ENCODE measurements around the gene RBCK1. TPM values are rescaled to one million over a fixed set of nuclear protein-coding genes. Genes with fewer than 3 reads are reported as not detected.

RBCK1 gene
- total and polyA plus RNA-seq, 4 donors, result 52.8 to 118 (median 67.0) TPM

GRCh38 chr20:418858-419365, 10.8 kb downstream of the RBCK1 start:
- H3K36me3 ChIP-seq (ENCODE audit: control insufficient read depth in 1 of 2, insufficient read depth in 2 of 2, low read length in 1 of 2), result peaks cover 0 to 8% of the 10 kb centered on the region in 2 donors
- intact Hi-C loops (cut with DNase I), result no loop called here
- no peaks in the 10 kb centered on the region for H3K27me3 ChIP-seq (ENCODE audit: control insufficient read depth in 1 of 2, insufficient read depth in 2 of 2, low read length in 1 of 2)
- no peak overlapping the region for H3K4me3 ChIP-seq (ENCODE audit: low read length in 2 of 2)
- H3K4me1 ChIP-seq (ENCODE audit: control insufficient read depth in 1 of 2, insufficient read depth in 2 of 2, low read length in 2 of 2), result no peaks in the 10 kb centered on the region
- no peaks in the 10 kb centered on the region for H3K9me3 ChIP-seq (ENCODE audit: control insufficient read depth, low read length)
- DNase-seq (peak in 1 of 2 donors; percentile 23), ATAC-seq (ENCODE audit: low FRiP score) (no peak)
- WGBS, 2 donors, result 80 to 83% methylated on average over 8 of the region's 8 CpGs
- H3K27ac ChIP-seq (ENCODE audit: low read depth in 1 of 2, low read length in 2 of 2), result no peak overlapping the region

GRCh38 chr20:419556-420165, 11.6 kb downstream of the RBCK1 start:
- DNase-seq (no peak), ATAC-seq (ENCODE audit: low FRiP score) (peak; percentile 13)
- Histone ChIP-seq H3K9me3 (ENCODE audit: control insufficient read depth, low read length) (no peaks in the 10 kb centered on the region), H3K4me3 (ENCODE audit: low read length in 2 of 2) (no peak overlapping the region), H3K27me3 (ENCODE audit: control insufficient read depth in 1 of 2, insufficient read depth in 2 of 2, low read length in 1 of 2) (no peaks in the 10 kb centered on the region), H3K27ac (ENCODE audit: low read depth in 1 of 2, low read length in 2 of 2) (no peak overlapping the region), H3K36me3 (ENCODE audit: control insufficient read depth in 1 of 2, insufficient read depth in 2 of 2, low read length in 1 of 2) (peaks cover 0 to 9% of the 10 kb centered on the region in 2 donors), H3K4me1 (ENCODE audit: control insufficient read depth in 1 of 2, insufficient read depth in 2 of 2, low read length in 2 of 2) (no peaks in the 10 kb centered on the region)
- 91 to 92% methylated on average over 32 of the region's 32 CpGs for WGBS, 2 donors
- intact Hi-C loops (cut with DNase I), result no loop called here

- peak in 1 of 2 donors; percentile 55 for DNase-seq
- Histone ChIP-seq H3K4me3 (ENCODE audit: low read length in 2 of 2) (no peak overlapping the region), H3K9me3 (ENCODE audit: control insufficient read depth, low read length) (no peaks in the 10 kb centered on the region), H3K27me3 (ENCODE audit: control insufficient read depth in 1 of 2, insufficient read depth in 2 of 2, low read length in 1 of 2) (no peaks in the 10 kb centered on the region), H3K27ac (ENCODE audit: low read depth in 1 of 2, low read length in 2 of 2) (no peak overlapping the region), H3K36me3 (ENCODE audit: control insufficient read depth in 1 of 2, insufficient read depth in 2 of 2, low read length in 1 of 2) (peaks cover 0 to 9% of the 10 kb centered on the region in 2 donors), H3K4me1 (ENCODE audit: control insufficient read depth in 1 of 2, insufficient read depth in 2 of 2, low read length in 2 of 2) (no peaks in the 10 kb centered on the region)
- ATAC-seq (ENCODE audit: low FRiP score), result no peak
- intact Hi-C loops (cut with DNase I), result no loop called here
- whole genome bisulfite sequencing, 2 donors, result 91 to 93% methylated on average over 18 to 20 of the region's 20 CpGs
These were observed 12.1 kb downstream of the RBCK1 start for GRCh38 chr20:420166-420620.

GRCh38 chr20:420721-421574, 12.8 kb downstream of the RBCK1 start:
- no peak overlapping the region for H3K4me3 ChIP-seq (ENCODE audit: low read length in 2 of 2)
- ATAC-seq (ENCODE audit: low FRiP score), result no peak
- H3K36me3 ChIP-seq (ENCODE audit: control insufficient read depth in 1 of 2, insufficient read depth in 2 of 2, low read length in 1 of 2), result peaks cover 0 to 7% of the 10 kb centered on the region in 2 donors
- intact Hi-C loops (cut with DNase I), result no loop called here
- no peaks in the 10 kb centered on the region for H3K9me3 ChIP-seq (ENCODE audit: control insufficient read depth, low read length)
- no peak overlapping the region for H3K27ac ChIP-seq (ENCODE audit: low read depth in 1 of 2, low read length in 2 of 2)
- 90 to 93% methylated on average over 39 to 49 of the region's 49 CpGs for WGBS, 2 donors
- no peaks in the 10 kb centered on the region for H3K27me3 ChIP-seq (ENCODE audit: control insufficient read depth in 1 of 2, insufficient read depth in 2 of 2, low read length in 1 of 2)
- DNase-seq, result peak in 1 of 2 donors; percentile 52
- H3K4me1 ChIP-seq (ENCODE audit: control insufficient read depth in 1 of 2, insufficient read depth in 2 of 2, low read length in 2 of 2), result no peaks in the 10 kb centered on the region

DNA sequence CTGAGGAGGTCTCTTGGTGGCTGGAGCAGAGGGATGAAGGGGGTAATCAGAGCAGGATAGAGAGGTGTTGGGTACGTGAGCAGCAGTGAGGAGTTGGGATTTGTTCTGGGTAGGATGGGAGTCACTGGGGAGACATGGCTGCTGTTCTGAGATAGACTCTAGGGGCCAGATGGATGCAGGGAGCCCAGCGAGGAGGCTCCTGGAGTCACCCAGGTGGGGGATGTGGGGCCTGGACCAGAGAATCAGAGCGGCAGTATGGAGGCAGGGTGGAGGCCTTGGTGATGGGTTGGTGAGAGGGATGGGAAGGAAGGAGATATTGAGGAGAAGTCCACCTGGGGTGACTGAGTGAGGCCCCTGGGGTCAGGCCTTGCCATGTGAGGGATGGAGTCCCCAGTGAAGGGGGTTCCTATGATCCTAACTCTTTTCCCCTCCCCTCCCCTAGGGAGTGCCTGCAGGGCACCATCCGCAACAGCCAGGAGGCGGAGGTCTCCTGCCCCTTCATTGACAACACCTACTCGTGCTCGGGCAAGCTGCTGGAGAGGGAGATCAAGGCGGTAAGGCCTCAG, 13.7 kb downstream of the RBCK1 start:
- H3K4me1 ChIP-seq (ENCODE audit: control insufficient read depth in 1 of 2, insufficient read depth in 2 of 2, low read length in 2 of 2), result no peaks in the 10 kb centered on the region
- peaks cover 0 to 7% of the 10 kb centered on the region in 2 donors for H3K36me3 ChIP-seq (ENCODE audit: control insufficient read depth in 1 of 2, insufficient read depth in 2 of 2, low read length in 1 of 2)
- H3K27ac ChIP-seq (ENCODE audit: low read depth in 1 of 2, low read length in 2 of 2), result no peak overlapping the region
- intact Hi-C loops (cut with DNase I), result no loop called here
- H3K4me3 ChIP-seq (ENCODE audit: low read length in 2 of 2), result no peak overlapping the region
- no peak for ATAC-seq (ENCODE audit: low FRiP score)
- H3K9me3 ChIP-seq (ENCODE audit: control insufficient read depth, low read length), result no peaks in the 10 kb centered on the region
- 94 to 98% methylated on average over 7 to 8 of the region's 8 CpGs for WGBS, 2 donors
- peak in 1 of 2 donors; percentile 10 for DNase-seq
- no peaks in the 10 kb centered on the region for H3K27me3 ChIP-seq (ENCODE audit: control insufficient read depth in 1 of 2, insufficient read depth in 2 of 2, low read length in 1 of 2)

DNA sequence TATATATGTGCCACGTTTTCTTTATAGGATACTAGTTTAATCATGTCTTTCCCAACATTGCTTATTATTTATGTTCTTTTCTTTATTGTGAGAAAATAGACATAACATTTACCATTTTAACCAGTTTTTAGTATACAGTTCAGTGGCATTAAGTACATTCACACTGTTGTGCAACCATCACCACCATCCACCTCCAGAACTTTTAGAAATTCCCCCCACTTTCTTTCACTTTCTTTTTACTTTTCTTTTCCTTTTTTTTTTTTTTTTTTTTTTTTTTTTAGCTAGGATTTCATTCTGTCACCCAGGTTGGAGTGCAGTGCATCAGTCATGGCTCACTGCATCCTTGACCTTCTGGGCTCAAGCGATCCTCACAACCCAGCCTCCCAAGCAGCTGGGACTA, 18.5 kb downstream of the RBCK1 start:
- H3K4me1 ChIP-seq (ENCODE audit: control insufficient read depth in 1 of 2, insufficient read depth in 2 of 2, low read length in 2 of 2), result no peaks in the 10 kb centered on the region
- no peak overlapping the region for H3K27ac ChIP-seq (ENCODE audit: low read depth in 1 of 2, low read length in 2 of 2)
- no peaks in the 10 kb centered on the region for H3K9me3 ChIP-seq (ENCODE audit: control insufficient read depth, low read length)
- intact Hi-C loops (cut with DNase I), result no loop called here
- DNase-seq (peak in 1 of 2 donors; percentile 17), ATAC-seq (ENCODE audit: low FRiP score) (no peak)
- H3K27me3 ChIP-seq (ENCODE audit: control insufficient read depth in 1 of 2, insufficient read depth in 2 of 2, low read length in 1 of 2), result no peaks in the 10 kb centered on the region
- H3K4me3 ChIP-seq (ENCODE audit: low read length in 2 of 2), result no peak overlapping the region
- WGBS, 2 donors, result 94 to 95% methylated on average over 2 of the region's 2 CpGs
- peaks cover 0 to 12% of the 10 kb centered on the region in 2 donors for H3K36me3 ChIP-seq (ENCODE audit: control insufficient read depth in 1 of 2, insufficient read depth in 2 of 2, low read length in 1 of 2)

DNA sequence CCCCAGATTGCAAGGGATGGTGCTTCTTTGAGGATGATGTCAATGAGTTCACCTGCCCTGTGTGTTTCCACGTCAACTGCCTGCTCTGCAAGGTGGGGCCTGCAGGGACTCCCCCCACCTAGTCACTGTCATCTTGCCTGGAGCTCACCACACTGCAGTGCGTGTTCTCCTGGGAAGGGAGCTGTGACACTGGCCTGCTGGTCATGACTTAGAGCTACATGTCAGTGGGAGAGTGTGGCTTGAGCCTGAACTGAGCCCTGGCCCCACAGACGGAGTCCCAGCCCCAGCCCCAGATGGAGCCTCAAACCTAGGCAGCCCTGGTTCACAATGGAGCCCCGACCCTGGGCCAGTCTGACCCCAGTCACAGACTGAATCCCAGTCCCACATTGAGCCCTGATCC, 19.3 kb downstream of the RBCK1 start:
- no peaks in the 10 kb centered on the region for H3K9me3 ChIP-seq (ENCODE audit: control insufficient read depth, low read length)
- ATAC-seq (ENCODE audit: low FRiP score) (no peak), DNase-seq (no peak)
- 76 to 86% methylated on average over 4 of the region's 4 CpGs for WGBS, 2 donors
- intact Hi-C loops (cut with DNase I), result no loop called here
- no peak overlapping the region for H3K4me3 ChIP-seq (ENCODE audit: low read length in 2 of 2)
- no peaks in the 10 kb centered on the region for H3K4me1 ChIP-seq (ENCODE audit: control insufficient read depth in 1 of 2, insufficient read depth in 2 of 2, low read length in 2 of 2)
- H3K27me3 ChIP-seq (ENCODE audit: control insufficient read depth in 1 of 2, insufficient read depth in 2 of 2, low read length in 1 of 2), result no peaks in the 10 kb centered on the region
- peaks cover 0 to 12% of the 10 kb centered on the region in 2 donors for H3K36me3 ChIP-seq (ENCODE audit: control insufficient read depth in 1 of 2, insufficient read depth in 2 of 2, low read length in 1 of 2)
- H3K27ac ChIP-seq (ENCODE audit: low read depth in 1 of 2, low read length in 2 of 2), result no peak overlapping the region

GRCh38 chr20:427849-428657, 20.0 kb downstream of the RBCK1 start:
- no peak overlapping the region for H3K27ac ChIP-seq (ENCODE audit: low read depth in 1 of 2, low read length in 2 of 2)
- no peaks in the 10 kb centered on the region for H3K9me3 ChIP-seq (ENCODE audit: control insufficient read depth, low read length)
- no peaks in the 10 kb centered on the region for H3K27me3 ChIP-seq (ENCODE audit: control insufficient read depth in 1 of 2, insufficient read depth in 2 of 2, low read length in 1 of 2)
- ATAC-seq (ENCODE audit: low FRiP score), result no peak
- peak in 1 of 2 donors; percentile 32 for DNase-seq
- no peaks in the 10 kb centered on the region for H3K4me1 ChIP-seq (ENCODE audit: control insufficient read depth in 1 of 2, insufficient read depth in 2 of 2, low read length in 2 of 2)
- WGBS, 2 donors, result 91 to 93% methylated on average over 14 of the region's 14 CpGs
- H3K36me3 ChIP-seq (ENCODE audit: control insufficient read depth in 1 of 2, insufficient read depth in 2 of 2, low read length in 1 of 2), result peaks cover 0 to 12% of the 10 kb centered on the region in 2 donors
- intact Hi-C loops (cut with DNase I), result no loop called here
- no peak overlapping the region for H3K4me3 ChIP-seq (ENCODE audit: low read length in 2 of 2)

Data from aorta (tissue), 5 donors.